H9 (cell line): ENCODE measurements around the gene MRPL51. TPM values are rescaled to one million over a fixed set of nuclear protein-coding genes. Genes with fewer than 3 reads are reported as not detected.

Experiments
- DNase-seq: peaks from one replicate; pipeline ENCODE4 v3.0.0-alpha.2; 2017
- H2AFZ ChIP-seq: one replicate; pipeline ENCODE4 v1.6.1; 2013; ENCODE audit warnings: mild to moderate bottlenecking, low read length, control low read depth, moderate library complexity
- H2AK5ac ChIP-seq: 2 replicates; pipeline ENCODE4 v1.6.1; 2013; ENCODE audit warnings: low read length, control low read depth, mixed read lengths; ENCODE audit not compliant: insufficient read length
- H2BK120ac ChIP-seq: one replicate; pipeline ENCODE4 v1.6.1; 2013; ENCODE audit warnings: low read depth, mild to moderate bottlenecking, low read length, control low read depth, inconsistent platforms; ENCODE audit not compliant: poor library complexity, severe bottlenecking
- H2BK12ac ChIP-seq: 2 replicates; pipeline ENCODE4 v1.6.1; 2013; ENCODE audit warnings: low read length, control low read depth, mixed read lengths, low read depth; ENCODE audit not compliant: insufficient read length
- H2BK15ac ChIP-seq: 2 replicates; pipeline ENCODE4 v1.6.1; 2013; ENCODE audit warnings: low read depth, low read length, control low read depth
- H2BK20ac ChIP-seq: one replicate; pipeline ENCODE4 v1.6.1; 2013; ENCODE audit warnings: low read depth, mild to moderate bottlenecking, low read length, control low read depth, inconsistent platforms; ENCODE audit not compliant: poor library complexity, severe bottlenecking
- H2BK5ac ChIP-seq: 2 replicates; pipeline ENCODE4 v1.6.1; 2013; ENCODE audit warnings: low read length, control low read depth, mixed read lengths; ENCODE audit not compliant: insufficient read length
- H3K14ac ChIP-seq: 2 replicates; pipeline ENCODE4 v1.6.1; 2013; ENCODE audit warnings: low read length, control low read depth; ENCODE audit not compliant: insufficient read depth
- H3K18ac ChIP-seq: 2 replicates; pipeline ENCODE4 v1.6.1; 2013; ENCODE audit warnings: low read depth, mild to moderate bottlenecking, mixed read lengths, low read length, control low read depth; ENCODE audit not compliant: insufficient read length
- H3K23ac ChIP-seq: 2 replicates; pipeline ENCODE4 v1.6.1; 2013; ENCODE audit warnings: low read length, control low read depth, mixed read lengths, low read depth; ENCODE audit not compliant: insufficient read length
- H3K23me2 ChIP-seq: 2 replicates; pipeline ENCODE4 v1.6.1; 2013; ENCODE audit warnings: low read depth, mild to moderate bottlenecking, mixed read lengths, low read length, control low read depth; ENCODE audit not compliant: insufficient read length, poor library complexity, severe bottlenecking
- H3K27ac ChIP-seq: 2 replicates; pipeline ENCODE4 v1.5.1; 2013; ENCODE audit warnings: low read length, control low read depth, mixed read lengths, low read depth; ENCODE audit not compliant: insufficient read length
- H3K27me3 ChIP-seq: 2 replicates; pipeline ENCODE4 v1.6.1; 2013; ENCODE audit warnings: low read length, control low read depth, inconsistent platforms; ENCODE audit not compliant: insufficient read depth
- H3K4ac ChIP-seq: 2 replicates; pipeline ENCODE4 v1.6.1; 2013; ENCODE audit warnings: low read depth, mild to moderate bottlenecking, control low read depth, inconsistent platforms, low read length, moderate library complexity
- H3K4me1 ChIP-seq: 2 replicates; pipeline ENCODE4 v1.6.1; 2013; ENCODE audit warnings: low read length, control low read depth, inconsistent platforms; ENCODE audit not compliant: insufficient read depth
- H3K4me2 ChIP-seq: 2 replicates; pipeline ENCODE4 v1.6.1; 2013; ENCODE audit warnings: low read length, control low read depth, mixed read lengths; ENCODE audit not compliant: insufficient read length, insufficient read depth
- H3K56ac ChIP-seq: 2 replicates; pipeline ENCODE4 v1.6.1; 2013; ENCODE audit warnings: low read depth, mild to moderate bottlenecking, mixed read lengths, low read length, control low read depth; ENCODE audit not compliant: insufficient read length
- H3K79me1 ChIP-seq: 2 replicates; pipeline ENCODE4 v1.6.1; 2013; ENCODE audit warnings: low read depth, mild to moderate bottlenecking, moderate library complexity, low read length, control low read depth, inconsistent platforms; ENCODE audit not compliant: insufficient read depth, poor library complexity, severe bottlenecking
- H3K79me2 ChIP-seq: 2 replicates; pipeline ENCODE4 v1.6.1; 2013; ENCODE audit warnings: low read length, control low read depth, inconsistent platforms; ENCODE audit not compliant: insufficient read depth
- H3K9ac ChIP-seq: 2 replicates; pipeline ENCODE4 v1.6.1; 2013; ENCODE audit warnings: low read length, control low read depth, mixed read lengths; ENCODE audit not compliant: insufficient read length; ENCODE audit errors: extremely low read depth
- H3K9me3 ChIP-seq: one replicate; pipeline ENCODE4 v1.6.1; 2013; ENCODE audit warnings: low read depth, low read length, inconsistent platforms; ENCODE audit not compliant: control insufficient read depth
- H3T11ph ChIP-seq: one replicate; pipeline ENCODE4 v1.6.1; 2013; ENCODE audit warnings: mild to moderate bottlenecking, low read length, control low read depth, inconsistent platforms
- H4K20me1 ChIP-seq: one replicate; pipeline ENCODE4 v1.6.1; 2013; ENCODE audit not compliant: control insufficient read depth, insufficient read length, insufficient read depth
- H4K5ac ChIP-seq: 2 replicates; pipeline ENCODE4 v1.6.1; 2013; ENCODE audit warnings: low read depth, mild to moderate bottlenecking, mixed read lengths, low read length, control low read depth; ENCODE audit not compliant: insufficient read length
- H4K8ac ChIP-seq: replicated peaks from 2 replicates; pipeline ENCODE4 v1.6.1; 2013; ENCODE audit warnings: low read length, control low read depth, mixed read lengths, low read depth; ENCODE audit not compliant: insufficient read length
- H4K91ac ChIP-seq: 2 replicates; pipeline ENCODE4 v1.6.1; 2013; ENCODE audit warnings: low read depth, mild to moderate bottlenecking, moderate library complexity, mixed read lengths, low read length, control low read depth; ENCODE audit not compliant: insufficient read length
- H3K27ac Mint-ChIP-seq, 3 experiments: 2 replicates in 2 of 3; 3 replicates in 1 of 3; pipeline ENCODE4 v1.8.0; 2020 to 2021; ENCODE audit warnings: mixed read lengths in 3 of 3, mild to moderate bottlenecking in 1 of 3, moderate library complexity in 1 of 3
- H3K27me3 Mint-ChIP-seq: 2 replicates; pipeline ENCODE4 v1.8.0; 2021; ENCODE audit warnings: low read depth, mild to moderate bottlenecking, moderate library complexity, mixed read lengths
- H3K36me3 Mint-ChIP-seq, 3 experiments: 2 replicates in 2 of 3; 3 replicates in 1 of 3; pipeline ENCODE4 v1.8.0; 2020 to 2021; ENCODE audit warnings: low read depth in 3 of 3, mixed read lengths in 3 of 3; ENCODE audit not compliant: insufficient read depth in 1 of 3
- H3K4me1 Mint-ChIP-seq, 2 experiments: 2 replicates each; pipeline ENCODE4 v1.8.0; 2020; ENCODE audit warnings: mixed read lengths in 2 of 2
- H3K4me3 Mint-ChIP-seq, 2 experiments: 2 replicates in 1 of 2; 3 replicates in 1 of 2; pipeline ENCODE4 v1.8.0; 2020 to 2021; ENCODE audit warnings: mild to moderate bottlenecking in 2 of 2, mixed read lengths in 2 of 2, moderate library complexity in 1 of 2
- H3K9me3 Mint-ChIP-seq, 2 experiments: 2 replicates in 1 of 2; 3 replicates in 1 of 2; pipeline ENCODE4 v1.8.0; 2020; ENCODE audit warnings: mild to moderate bottlenecking in 2 of 2, mixed read lengths in 2 of 2, moderate library complexity in 1 of 2
- CTCF ChIP-seq: fragments of 200-600 bp; sonication (generic); conservative IDR thresholded peaks from 3 replicates; pipeline ENCODE4 v1.8.0; 2021; ENCODE audit warnings: antibody characterized with exemption, mild to moderate bottlenecking
- WGBS: extraction: QIAGEN DNeasy Blood & Tissue Kit; methylation state at CpG from one replicate; pipeline ENCODE4 v1.1.7; 2013; ENCODE audit warnings: missing lambda C conversion rate, low lambda C conversion rate, mixed read lengths; ENCODE audit not compliant: insufficient read length; ENCODE audit errors: extremely low coverage; 5-methylcytosine and 5-hydroxymethylcytosine counted together
- total RNA-seq: library from RNA; stranded (reverse); gene quantifications from 2 replicates; pipeline ENCODE4 v1.2.1, GENCODE V29; 2021

The MRPL51 gene
- total RNA-seq, 1 experiment from 2014 or later, result 329 TPM

GRCh38 chr12:6538420-6539313 is 45.6 kb upstream of the MRPL51 start:
- peaks cover 2% of the 10 kb centered on the region for H4K20me1 ChIP-seq
- no peak overlapping the region for H3K9ac ChIP-seq

More at GRCh38 chr12:6538420-6539313, 45.6 kb upstream of the MRPL51 start:
- peaks cover 37 to 73% (median 55%) of the 10 kb centered on the region in 3 experiments for H3K36me3 Mint-ChIP-seq
- Histone ChIP-seq H3K79me2 (peaks cover 9% of the 10 kb centered on the region; the same call in 1 of the 2 replicates), H2BK12ac (no peak overlapping the region), H3K4ac (no peak overlapping the region), H4K91ac (no peak overlapping the region), H2BK120ac (no peak overlapping the region), H3K18ac (no peak overlapping the region), H3K14ac (no peak overlapping the region), H3K27me3 (no peaks in the 10 kb centered on the region), H3K23ac (no peak overlapping the region), H3K23me2 (peaks cover 11% of the 10 kb centered on the region), H3K9me3 (no peaks in the 10 kb centered on the region), H4K8ac (no peak overlapping the region), H3K4me1 (no peaks in the 10 kb centered on the region; the same call in 1 of the 2 replicates), H3T11ph (no peak overlapping the region), H2BK5ac (no peak overlapping the region), H4K5ac (no peak overlapping the region), H3K56ac (no peak overlapping the region), H2AK5ac (no peak overlapping the region), H2BK20ac (no peak overlapping the region), H2AFZ (no peak overlapping the region), H2BK15ac (no peak overlapping the region), H3K27ac (no peak overlapping the region), H3K79me1 (no peaks in the 10 kb centered on the region), H3K4me2 (no peak overlapping the region)
- H3K27me3 Mint-ChIP-seq, result peaks cover 5% of the 10 kb centered on the region; the same call in 1 of the 2 replicates
- no peak for TF ChIP-seq CTCF
- H3K9me3 Mint-ChIP-seq, result no peaks in the 10 kb centered on the region; a peak in 1 of 5 replicates
- DNase-seq, result peak; percentile 74
- WGBS, result no CpG with 5 or more reads among the region's 24 CpGs
- peak overlapping the region; percentile 59 to 96 (median 89); a peak in 5 of 7 replicates for H3K27ac Mint-ChIP-seq
- H3K4me1 Mint-ChIP-seq, result peaks cover 34 to 37% of the 10 kb centered on the region in 2 experiments
- peak overlapping the region in 1 of 2 experiments; percentile 43; a peak in 2 of 5 replicates for H3K4me3 Mint-ChIP-seq
